Left forelimb (tissue), 1 donor: ENCODE results near the gene CDT1.

ENCODE experiments used
- DNase-seq: peaks from one replicate; pipeline ENCODE4 v3.0.0-alpha.2; 2018; ENCODE audit warnings: low spot score

Gene CDT1

DNA sequence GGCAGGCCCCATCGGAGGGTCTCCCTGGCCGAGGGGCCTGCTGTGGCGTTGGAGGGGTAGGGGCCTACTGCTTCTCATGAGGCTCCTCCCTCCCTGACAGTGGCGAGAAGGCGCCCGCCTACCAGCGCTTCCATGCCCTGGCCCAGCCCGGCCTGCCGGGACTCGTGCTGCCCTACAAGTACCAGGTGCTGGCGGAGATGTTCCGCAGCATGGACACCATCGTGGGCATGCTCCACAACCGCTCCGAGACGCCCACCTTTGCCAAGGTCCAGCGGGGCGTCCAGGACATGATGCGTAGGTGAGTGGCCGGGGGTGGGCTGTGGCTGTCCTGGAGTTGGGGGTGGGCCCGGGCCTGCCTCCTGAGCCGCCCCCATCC, 1.7 kb downstream of the CDT1 start:
- DNase-seq, result no peak

DNA sequence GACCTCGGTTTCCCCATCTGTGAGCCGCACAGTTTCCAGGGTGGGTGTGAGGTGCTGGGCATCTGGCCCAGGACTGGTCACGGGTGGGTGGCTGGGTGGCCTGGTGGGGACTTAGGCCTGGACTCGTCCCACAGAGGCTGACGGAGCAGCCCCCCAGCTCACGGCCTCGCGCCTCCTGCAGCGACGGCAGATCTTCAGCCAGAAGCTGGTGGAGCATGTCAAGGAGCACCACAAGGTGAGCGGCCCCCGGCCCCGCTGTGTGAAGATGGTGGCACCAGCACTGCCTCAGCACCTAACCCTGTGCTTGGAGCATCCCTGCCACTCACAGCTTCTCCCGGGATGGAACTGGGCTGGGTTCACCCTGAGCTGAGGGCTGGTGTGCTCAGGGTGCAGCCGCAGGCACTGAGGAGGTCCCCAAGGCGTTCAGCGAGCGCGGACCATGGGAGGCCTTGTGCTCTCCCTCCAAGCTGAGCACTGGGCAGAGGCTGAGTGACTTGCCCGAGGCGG, 2.4 kb downstream of the CDT1 start:
- no peak for DNase-seq

DNA sequence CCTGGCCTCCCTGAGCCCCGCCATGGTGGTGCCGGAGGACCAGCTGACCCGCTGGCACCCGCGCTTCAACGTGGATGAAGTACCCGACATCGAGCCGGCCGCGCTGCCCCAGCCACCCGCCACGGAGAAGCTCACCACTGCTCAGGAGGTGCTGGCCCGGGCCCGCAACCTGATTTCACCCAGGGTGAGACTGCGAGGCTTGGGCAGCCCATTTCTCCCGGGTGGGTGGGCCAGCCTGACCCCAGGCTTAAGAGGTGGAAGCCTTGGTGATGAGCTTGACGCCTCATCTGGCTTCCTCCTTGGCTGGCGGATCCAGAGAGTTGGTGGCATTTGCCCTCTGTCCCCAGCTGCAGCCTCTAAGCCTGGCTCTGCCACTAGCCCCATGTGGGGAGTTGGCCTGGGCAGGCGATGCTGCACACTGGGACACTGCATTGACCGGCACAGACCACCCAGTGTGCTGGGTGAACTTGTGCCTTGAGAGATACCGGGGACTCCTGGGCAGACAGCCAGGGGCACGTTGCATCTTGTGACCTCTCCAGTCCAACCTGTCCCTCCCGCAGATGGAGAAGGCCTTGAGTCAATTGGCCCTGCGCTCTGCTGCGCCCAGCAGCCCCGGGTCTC, 3.0 kb downstream of the CDT1 start:
- no peak for DNase-seq

DNA sequence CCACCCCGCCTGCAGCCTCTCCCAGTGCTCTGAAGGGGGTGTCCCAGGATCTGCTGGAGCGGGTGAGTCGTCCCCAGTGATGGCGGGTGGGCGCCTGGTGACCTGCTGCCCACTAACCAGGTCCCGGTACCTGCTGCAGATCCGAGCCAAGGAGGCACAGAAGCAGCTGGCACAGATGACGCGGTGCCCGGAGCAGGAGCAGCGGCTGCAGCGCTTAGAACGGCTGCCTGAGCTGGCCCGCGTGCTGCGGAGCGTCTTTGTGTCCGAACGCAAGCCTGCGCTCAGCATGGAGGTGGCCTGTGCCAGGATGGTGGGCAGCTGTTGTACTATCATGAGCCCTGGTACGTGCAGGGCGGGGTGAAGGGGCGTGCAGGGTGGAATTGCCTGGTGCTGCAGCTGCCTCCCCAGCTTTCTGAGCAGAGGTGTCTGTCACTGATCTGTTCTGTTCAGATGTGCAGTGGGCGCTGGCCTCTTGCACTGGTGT, 3.6 kb downstream of the CDT1 start:
- DNase-seq, result no peak

DNA sequence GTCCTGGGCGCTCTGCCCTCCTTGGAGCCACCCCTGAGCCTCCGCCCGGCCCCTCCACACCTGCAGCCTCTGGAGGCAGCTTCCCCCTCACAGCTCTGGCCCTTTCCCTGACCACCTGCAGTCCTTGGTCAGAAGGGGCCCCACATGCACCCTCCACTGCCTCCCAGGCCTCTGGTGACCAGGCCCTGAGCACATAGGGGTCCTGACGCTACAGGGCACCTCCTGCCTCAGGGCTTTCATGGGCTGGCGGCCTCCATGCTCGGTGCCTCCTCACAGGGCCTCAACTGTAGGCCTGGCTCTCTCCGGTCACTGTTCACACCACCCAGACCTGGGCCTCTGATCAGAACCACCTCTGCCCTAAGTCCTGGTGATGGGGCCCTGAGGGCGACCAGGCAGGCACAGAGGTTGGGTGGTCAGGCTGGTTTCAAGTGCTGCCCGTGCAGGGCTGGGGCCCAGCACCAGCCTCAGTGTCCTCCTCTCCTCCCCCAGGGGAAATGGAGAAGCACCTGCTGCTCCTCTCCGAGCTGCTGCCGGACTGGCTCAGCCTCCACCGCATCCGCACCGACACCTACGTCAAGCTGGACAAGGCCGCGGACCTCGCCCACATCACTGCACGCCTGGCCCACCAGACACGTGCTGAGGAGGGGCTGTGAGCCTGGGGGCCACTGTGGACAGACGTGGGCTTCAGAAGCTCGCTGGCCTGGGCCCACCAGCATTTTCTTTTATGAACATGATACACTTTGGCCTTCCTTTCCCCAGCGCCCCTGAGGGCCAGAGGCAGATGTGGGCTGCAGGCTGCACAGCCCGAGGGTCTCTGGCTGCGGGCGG, 4.3 kb downstream of the CDT1 start:
- no peak for DNase-seq

DNA sequence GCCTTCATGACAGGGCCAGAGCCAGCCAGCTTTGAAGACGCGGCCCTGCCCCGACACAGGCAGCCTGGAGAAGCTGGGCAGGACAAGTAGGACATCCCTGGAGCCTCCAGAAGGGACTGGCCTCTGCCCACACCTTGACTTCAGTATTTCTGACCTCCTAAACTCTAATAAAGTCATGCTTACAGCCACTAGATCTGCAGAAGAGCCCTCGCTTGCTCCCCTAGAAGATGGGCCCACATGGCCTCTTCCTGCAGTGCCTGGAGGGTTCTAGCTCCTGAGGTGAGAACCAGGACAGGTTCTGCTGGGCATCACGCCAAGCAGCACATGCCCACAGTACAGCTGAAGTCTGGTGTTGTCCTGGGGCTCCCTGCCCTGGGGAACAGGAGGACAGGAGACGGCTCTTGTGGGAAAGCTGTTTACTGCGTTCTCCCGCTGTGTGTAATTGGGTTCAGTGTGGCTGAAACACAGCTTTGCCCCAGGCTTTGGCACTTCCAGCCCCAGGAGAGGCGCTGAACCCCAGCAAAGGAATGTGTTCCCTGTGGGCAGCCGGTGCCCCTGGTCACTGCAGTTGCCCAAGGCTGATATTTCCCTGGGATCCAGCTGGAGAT, 5.6 kb downstream of the CDT1 start:
- no peak for DNase-seq

DNA sequence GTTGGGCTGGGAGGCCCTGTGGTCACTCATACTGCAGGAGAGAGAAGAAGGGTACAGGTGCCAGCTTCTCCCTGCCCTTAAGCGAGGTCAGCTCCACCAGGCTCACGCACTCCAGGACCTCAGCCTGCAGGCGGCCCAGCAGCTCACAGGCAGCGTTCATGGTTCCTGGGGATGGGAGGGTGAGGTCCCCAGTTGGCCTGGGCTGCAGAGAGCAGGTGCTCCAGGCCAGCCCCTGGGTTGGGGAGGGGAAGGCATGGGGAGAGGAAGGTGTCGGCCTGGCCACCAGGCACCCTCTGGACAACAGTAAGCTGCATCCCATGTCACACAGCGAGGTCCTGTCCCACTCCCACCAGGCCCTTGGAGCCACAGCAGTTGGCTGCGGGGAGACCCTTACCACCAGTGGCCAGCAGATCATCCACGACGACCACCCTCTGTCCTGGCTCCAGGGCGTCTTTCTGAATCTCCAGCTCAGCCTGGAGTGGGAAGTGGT, 6.1 kb downstream of the CDT1 start:
- DNase-seq, result no peak

DNA sequence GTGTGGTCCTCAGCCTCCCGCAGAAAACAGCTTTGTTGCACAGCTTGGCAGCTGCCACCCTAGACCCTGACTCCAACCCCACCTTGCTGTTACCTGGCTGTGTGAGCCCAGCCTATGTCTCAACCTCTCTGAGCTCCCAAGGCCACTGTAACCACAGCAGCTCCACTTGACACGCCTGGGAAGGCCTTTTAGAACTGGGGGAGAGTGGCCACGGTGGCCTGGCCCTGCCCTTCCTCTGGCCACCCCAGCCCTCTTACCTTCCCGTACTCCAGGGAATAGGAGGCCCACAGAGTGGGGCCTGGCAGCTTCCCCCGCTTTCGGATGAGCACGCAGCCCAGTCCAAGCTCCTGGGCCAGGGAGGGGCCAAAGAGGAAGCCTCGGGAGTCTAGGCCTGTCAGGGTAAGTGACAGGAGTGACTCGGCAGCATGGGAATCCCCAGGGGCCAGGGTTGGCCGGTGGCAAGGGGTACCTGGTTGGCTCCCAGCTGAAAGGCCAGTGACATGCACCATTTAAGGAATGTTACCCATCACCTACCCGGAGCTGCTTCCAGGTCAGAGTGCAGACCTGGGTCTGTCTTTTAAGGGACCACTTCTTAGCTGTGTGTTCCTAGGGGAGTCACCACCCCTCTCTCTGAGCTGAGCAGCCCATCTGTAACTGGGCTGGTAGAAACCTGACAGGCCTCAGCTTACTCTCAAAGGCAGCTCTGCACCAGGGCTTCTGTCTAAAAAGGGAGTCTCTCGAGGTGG, 6.8 kb downstream of the CDT1 start:
- no peak for DNase-seq

DNA sequence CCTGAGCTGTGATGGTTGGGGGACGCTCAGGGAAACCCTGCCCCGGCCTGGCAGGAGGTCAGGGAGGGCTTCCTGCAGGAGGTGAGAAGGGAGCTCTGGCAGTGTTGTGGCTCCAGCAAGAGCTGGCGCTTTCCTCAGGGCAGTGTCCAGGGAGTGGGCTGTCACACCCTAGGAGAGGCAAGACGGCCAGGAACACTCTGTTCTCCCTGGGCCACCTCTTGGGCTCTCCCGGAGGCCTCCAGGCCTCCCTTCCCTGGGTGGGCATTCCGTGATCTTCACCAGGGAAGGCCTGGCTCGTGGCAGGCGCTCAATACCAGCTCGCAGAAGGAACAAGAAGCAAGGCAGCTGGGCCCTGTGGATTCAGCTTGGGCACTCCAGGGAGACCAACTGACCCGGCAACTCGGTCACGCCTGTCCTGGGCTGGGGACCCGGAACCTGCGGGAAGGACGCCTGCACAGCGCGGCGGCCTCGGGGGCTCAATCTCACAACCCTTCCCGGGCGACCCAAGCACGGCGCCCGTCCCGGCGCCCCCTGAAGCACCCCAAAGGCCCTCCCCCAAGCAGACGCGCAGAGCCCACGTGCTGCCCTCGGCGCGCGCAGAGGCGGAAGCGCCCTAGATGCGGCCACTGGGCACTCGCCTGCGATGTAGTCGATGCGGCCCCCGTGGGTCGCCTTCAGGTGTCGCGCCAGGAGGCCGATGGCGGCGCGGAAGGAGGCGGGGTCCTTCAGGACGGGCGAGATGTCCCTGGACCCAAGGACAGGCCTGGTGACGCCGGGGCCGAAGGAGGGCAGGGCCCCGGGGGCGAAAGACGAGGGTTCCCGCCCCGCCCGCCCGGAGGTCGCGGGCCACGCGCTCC, 7.6 kb downstream of the CDT1 start:
- DNase-seq, result peak; percentile 86

DNA sequence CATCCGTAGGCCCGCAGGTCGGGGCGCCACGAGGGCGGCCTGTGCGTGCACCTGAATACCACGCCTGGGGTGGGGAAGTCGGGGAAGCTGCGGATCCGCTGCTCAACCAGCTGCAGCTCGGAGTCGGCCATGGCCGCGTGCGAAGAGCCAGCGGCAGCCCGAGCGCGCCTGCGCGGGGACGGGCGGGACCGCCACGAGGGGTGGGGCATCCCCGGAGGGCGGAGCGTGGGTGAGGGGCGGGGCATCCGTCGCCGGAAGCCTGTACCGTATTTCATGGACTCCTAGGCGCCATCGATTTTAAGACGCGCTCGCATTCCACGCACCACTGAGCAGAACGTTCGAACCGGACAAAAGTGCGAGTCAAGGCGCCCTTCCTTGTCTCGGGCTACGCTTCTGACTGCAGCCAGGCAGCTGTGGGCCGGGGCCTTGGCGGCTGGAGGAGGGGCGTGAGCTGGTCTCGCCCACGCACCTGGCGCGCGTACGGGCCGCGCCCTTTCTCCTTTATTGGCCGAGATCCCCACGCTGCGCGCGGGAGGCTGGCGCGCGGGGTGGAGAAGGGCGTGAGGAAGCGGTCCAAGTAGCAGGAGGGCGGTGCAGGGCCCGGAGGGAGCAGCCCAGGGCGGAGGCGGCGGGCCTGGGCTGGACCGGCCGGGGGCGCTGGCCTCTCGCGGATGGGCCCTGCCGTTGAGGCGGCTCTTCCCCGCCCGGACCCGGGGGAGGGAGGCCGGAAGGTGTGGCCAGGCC, 8.4 kb downstream of the CDT1 start, which contains the start of gene APRT:
Gene APRT (minus strand): TSS at position 160 of the 744 bp plus-strand sequence. CDS start 29 bp downstream, at position 131.
- peak; percentile 99 for DNase-seq

DNA sequence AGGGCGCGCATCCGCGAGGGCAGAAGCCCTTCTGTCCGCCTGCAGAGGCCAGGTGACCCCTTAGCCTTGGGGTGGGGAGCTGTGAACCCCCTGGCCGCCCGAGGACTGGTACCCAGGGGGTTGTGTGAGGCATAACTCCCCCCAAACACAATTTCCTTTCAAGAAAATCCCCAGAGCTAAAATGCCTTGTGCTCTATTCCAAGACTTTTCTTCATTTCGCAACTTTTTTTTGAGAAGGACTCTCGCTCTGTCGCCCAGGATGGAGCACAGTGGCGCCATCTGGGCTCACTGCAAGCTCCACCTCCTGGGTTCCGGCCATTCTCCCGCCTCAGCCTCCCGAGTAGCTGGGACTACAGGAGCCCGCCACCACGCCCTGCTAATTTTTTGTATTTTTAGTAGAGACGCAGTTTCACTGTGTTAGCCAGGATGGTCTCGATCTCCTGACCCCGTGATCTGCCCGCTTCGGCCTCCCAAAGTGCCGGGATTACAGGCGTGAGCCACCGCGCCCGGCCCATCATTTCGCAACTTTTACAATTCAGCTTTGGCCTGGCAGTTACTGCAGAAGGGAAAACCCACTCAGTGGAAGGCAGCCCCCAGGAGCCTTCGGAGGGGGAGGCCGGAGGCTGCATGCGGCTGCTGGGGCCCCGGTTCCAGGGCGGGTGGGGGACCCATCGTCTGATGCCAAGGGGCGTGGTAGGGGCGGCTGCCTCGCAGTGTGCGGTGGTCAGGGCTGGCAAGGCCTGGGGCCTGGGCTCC, 9.1 kb downstream of the CDT1 start:
- no peak for DNase-seq

DNA sequence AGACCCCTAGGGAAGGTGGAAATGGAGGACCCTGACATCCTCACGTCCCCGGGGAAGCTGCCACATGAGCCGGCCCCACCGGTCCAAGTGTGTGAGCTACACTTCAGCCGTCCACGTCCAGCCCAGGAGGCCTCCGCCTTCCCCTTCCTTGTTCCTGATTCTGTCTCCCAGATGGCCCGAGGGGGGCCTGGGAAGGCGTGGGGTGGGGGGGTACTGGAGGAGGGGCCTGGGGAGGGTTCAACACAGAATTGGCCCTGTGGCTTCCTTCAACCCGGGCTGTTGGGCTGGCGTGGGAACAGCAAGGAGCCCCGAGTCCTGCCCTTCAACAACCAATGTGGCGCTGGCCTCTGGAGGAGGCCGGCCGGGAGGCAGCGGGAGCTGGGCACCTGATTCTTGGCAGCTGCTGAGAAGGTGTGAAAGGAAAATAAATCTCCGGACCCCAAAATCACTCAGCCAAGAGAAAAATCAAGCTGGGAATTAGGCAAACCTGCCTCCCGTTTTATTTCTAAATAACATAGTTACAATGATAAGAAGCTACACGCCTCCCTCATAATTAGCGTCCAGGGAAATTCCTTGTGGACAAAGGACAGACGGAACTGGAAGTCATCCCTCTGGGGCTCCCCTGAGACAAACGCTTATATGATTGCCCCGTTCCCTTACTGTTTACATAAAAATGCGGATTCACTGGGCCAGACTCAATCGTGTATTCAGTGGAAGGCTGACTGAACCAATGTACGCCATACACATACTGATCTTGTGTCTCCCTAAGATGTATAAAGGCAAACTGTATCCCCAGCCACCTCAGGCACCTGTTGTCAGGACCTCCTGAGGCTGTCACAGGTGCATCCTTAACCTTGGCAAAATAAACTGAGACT, 9.9 kb downstream of the CDT1 start:
- no peak for DNase-seq

DNA sequence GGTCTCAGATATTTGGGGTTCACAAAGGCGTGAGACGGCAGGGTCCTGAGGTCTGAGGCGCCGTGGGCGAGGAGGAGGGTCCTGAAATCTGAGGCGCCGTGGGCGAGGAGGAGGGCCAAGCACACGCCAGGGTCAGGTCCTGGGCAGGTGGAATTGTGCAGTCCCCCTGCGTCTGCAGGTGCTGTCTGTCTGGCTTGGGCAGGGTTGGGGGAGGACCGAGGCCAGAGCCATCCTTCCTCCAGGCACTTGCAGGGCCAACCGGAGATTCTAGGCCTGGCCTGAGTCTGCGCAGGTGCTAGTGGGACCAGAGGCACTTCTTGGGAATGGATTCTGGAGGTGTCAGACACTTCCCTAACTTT, 10.5 kb downstream of the CDT1 start:
- no peak for DNase-seq

DNA sequence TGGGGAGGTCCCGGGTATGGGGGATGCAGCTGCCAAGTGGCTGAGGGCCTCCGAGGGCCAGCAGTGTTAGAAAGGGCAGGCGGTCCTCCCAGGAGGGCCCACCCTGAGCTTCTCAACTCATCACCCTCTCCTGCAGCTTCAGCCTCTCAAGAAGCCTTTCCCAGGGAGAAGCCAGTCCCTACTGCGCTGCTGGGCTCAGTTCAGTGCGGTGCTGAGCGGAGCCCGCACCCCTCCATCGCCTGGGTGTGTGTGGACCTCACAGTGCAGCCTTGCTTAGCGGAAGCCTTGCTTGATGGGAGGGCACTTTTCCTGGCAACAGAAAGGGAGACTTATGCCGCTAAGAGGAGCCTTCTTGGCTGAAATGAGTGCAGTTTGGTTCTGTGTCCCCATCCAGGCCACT, 11.6 kb downstream of the CDT1 start:
- DNase-seq, result no peak

DNA sequence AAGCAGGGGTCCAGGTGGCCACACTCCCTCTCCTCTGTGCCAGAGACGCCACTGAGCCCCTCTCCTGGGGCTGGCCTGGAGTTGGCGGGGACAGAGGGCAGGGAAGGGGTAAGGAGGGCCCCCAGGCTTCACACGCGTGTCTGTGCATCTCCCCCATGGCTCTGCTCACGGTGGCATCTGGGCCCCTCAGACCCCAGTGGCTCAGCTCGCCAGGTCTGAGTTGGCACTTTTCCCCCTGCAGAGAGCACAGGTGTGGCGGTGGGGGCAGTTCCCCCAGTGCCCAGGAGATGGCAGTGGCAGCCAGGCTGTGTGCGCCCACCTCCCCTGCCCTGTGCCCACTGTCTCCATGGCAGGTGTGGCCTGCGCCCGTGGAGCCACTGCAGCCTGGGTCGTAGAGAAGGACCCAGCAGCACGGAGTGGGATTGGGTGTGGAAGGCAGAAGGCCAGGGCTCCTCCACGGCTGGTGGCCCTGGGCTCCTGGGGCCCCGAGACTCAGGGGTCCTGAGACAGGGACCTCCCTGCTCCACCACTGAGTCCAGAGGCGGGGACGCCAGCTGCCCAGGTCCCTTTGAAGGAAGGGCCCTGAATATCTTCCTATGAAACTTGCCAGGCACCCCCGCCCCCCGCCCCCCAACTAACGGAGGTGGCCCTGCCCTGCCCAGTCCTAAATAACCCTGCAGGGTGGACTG, 12.5 kb downstream of the CDT1 start:
- DNase-seq, result no peak

DNA sequence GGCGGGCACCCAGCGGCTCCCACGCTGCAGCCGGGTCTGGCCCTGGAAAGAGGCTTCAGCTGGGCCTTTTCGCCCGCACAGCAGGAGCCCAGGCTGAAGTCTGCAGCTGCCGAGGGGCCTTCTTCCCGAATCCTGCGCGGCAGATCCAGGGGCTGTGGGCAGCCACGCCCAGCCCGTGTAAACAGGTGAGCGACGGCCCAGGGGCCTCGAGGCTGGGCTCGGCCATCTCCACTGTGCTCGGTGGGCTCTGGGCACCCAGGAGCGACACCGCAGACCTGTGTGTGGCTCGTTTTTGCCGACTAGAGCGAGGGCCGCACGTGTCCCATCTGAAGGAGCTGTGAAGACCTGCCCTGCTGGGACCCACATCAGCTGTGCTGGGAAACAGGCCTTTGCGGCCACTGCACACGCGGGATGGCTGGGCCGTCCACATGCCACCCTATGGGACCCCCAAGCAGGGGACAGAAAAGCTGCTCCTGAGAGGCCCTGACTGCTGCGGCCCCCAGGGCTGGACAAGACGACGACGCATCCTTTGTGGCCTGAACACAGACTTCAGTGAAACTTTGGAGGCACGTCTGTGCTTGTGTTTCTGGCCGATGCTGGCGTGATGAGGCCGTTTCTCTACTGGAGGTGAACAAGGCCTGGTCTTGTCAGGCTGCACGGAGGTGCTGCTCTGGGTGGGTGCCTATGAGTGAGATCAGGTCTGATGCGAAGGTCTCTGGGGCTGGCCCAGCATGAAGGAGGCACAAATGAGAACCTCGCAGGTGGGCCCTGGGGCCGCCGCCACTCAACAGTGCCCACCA, 13.3 kb downstream of the CDT1 start:
- DNase-seq, result no peak
